ENCODE measurements around the gene TNS3.

TNS3 gene

GRCh38 chr7:47501406-47501805, 80.5 kb downstream of the TNS3 start:
- TF ChIP-seq CTCF (IDR thresholded peaks at IDR 0.05; ENCODE audit: insufficient read depth, missing control alignments), result no peak
- no peak for FAIRE-seq
- no peak for DNase-seq (ENCODE audit: insufficient read length, low spot score)

- no peak for TF ChIP-seq CTCF (IDR thresholded peaks at IDR 0.05; ENCODE audit: insufficient read depth, missing control alignments)
- DNase-seq (ENCODE audit: insufficient read length, low spot score) (no peak), FAIRE-seq (no peak)
Measured at GRCh38 chr7:47500103-47500563, 81.8 kb downstream of the TNS3 start.

- no peak for FAIRE-seq
- TF ChIP-seq CTCF (IDR thresholded peaks at IDR 0.05; ENCODE audit: insufficient read depth, missing control alignments), result no peak
- DNase-seq (ENCODE audit: insufficient read length, low spot score), result no peak
Measured at GRCh38 chr7:47498229-47499056, 83.5 kb downstream of the TNS3 start.

- FAIRE-seq (no peak), DNase-seq (ENCODE audit: insufficient read length, low spot score) (no peak)
- TF ChIP-seq CTCF (IDR thresholded peaks at IDR 0.05; ENCODE audit: insufficient read depth, missing control alignments), result no peak
Measured at GRCh38 chr7:47497367-47498096, 84.4 kb downstream of the TNS3 start.

GRCh38 chr7:47496666-47497065, 85.2 kb downstream of the TNS3 start:
- no peak for DNase-seq (ENCODE audit: insufficient read length, low spot score)
- FAIRE-seq, result no peak
- TF ChIP-seq CTCF (IDR thresholded peaks at IDR 0.05; ENCODE audit: insufficient read depth, missing control alignments), result no peak

- FAIRE-seq (no peak), DNase-seq (ENCODE audit: insufficient read length, low spot score) (no peak)
- no peak for TF ChIP-seq CTCF (IDR thresholded peaks at IDR 0.05; ENCODE audit: insufficient read depth, missing control alignments)
Measured at GRCh38 chr7:47496056-47496665, 85.8 kb downstream of the TNS3 start.

Data from D721Med (cell line).